ENCODE measurements around the gene NEDD1. TPM values are rescaled to one million over a fixed set of nuclear protein-coding genes. Genes with fewer than 3 reads are reported as not detected.

The NEDD1 gene
- total RNA-seq, 1 donor from 2014 or later = 16.3 TPM

DNA sequence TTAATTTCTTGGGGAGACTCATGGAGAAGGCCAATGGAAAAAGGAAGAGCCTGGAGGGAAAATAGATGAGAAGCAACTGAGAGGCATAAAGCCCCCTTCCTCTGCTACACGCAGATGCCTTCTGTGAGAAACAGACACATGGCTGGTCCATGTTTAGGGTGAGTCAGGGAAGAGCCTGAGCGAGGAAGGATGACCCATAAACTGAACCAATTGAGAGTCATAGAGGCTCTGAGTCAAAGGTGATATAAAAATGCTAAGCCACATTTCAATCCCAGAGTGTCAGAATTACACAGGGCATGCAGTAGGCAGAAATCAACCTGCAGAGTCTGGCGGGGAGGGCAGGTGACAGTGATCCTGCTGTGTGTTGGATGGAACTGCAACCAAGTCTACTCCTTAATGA lies 30.1 kb upstream of the NEDD1 start:
- intact Hi-C loops (cut with micrococcal nuclease) = no loop called here
- no peak for ATAC-seq (ENCODE audit: low read depth)
- Mint-ChIP-seq H3K36me3 (ENCODE audit: low read depth) (no peaks in the 10 kb centered on the region), H3K4me3 (no peak overlapping the region), H3K27ac (no peak overlapping the region), H3K9me3 (no peaks in the 10 kb centered on the region), H3K4me1 (no peaks in the 10 kb centered on the region), H3K27me3 (peaks cover 10% of the 10 kb centered on the region)
- TF ChIP-seq CTCF (IDR thresholded peaks at IDR 0.05) = no peak
- CTCF ChIA-PET = no interaction called here
- POLR2A ChIA-PET = no interaction called here
- no peak for DNase-seq

- DNase-seq (no peak), ATAC-seq (ENCODE audit: low read depth) (no peak)
- H3K27me3 Mint-ChIP-seq = peaks cover 10% of the 10 kb centered on the region
- no peak overlapping the region for H3K27ac Mint-ChIP-seq
- H3K4me3 Mint-ChIP-seq = no peak overlapping the region
- TF ChIP-seq CTCF (IDR thresholded peaks at IDR 0.05) = no peak
- ChIA-PET POLR2A (no interaction called here), CTCF (no interaction called here)
- no peaks in the 10 kb centered on the region for H3K9me3 Mint-ChIP-seq
- intact Hi-C loops (cut with micrococcal nuclease) = no loop called here
- H3K36me3 Mint-ChIP-seq (ENCODE audit: low read depth) = no peaks in the 10 kb centered on the region
- no peaks in the 10 kb centered on the region for H3K4me1 Mint-ChIP-seq
These were observed 28.4 kb upstream of the NEDD1 start for GRCh38 chr12:96878704-96879103.

GRCh38 chr12:96879301-96879700 lies 27.8 kb upstream of the NEDD1 start:
- H3K4me1 Mint-ChIP-seq = no peaks in the 10 kb centered on the region
- ChIA-PET CTCF (no interaction called here), POLR2A (no interaction called here)
- TF ChIP-seq CTCF (IDR thresholded peaks at IDR 0.05) = no peak
- H3K4me3 Mint-ChIP-seq = no peak overlapping the region
- H3K9me3 Mint-ChIP-seq = no peaks in the 10 kb centered on the region
- DNase-seq (no peak), ATAC-seq (ENCODE audit: low read depth) (no peak)
- no peak overlapping the region for H3K27ac Mint-ChIP-seq
- intact Hi-C loops (cut with micrococcal nuclease) = no loop called here
- H3K27me3 Mint-ChIP-seq = peaks cover 8% of the 10 kb centered on the region
- H3K36me3 Mint-ChIP-seq (ENCODE audit: low read depth) = no peaks in the 10 kb centered on the region

GRCh38 chr12:96880220-96880619 lies 26.8 kb upstream of the NEDD1 start:
- POLR2A ChIA-PET = no interaction called here
- no peak overlapping the region for H3K27ac Mint-ChIP-seq
- H3K9me3 Mint-ChIP-seq = no peaks in the 10 kb centered on the region
- intact Hi-C loops (cut with micrococcal nuclease) = no loop called here
- TF ChIP-seq CTCF (IDR thresholded peaks at IDR 0.05) = no peak
- DNase-seq (no peak), ATAC-seq (ENCODE audit: low read depth) (no peak)
- H3K27me3 Mint-ChIP-seq = peaks cover 8% of the 10 kb centered on the region
- no peaks in the 10 kb centered on the region for H3K4me1 Mint-ChIP-seq
- H3K36me3 Mint-ChIP-seq (ENCODE audit: low read depth) = no peaks in the 10 kb centered on the region
- no peak overlapping the region for H3K4me3 Mint-ChIP-seq
- CTCF ChIA-PET = no interaction called here

- DNase-seq = no peak
- no peak for TF ChIP-seq CTCF (IDR thresholded peaks at IDR 0.05)
- ChIA-PET POLR2A (no interaction called here), CTCF (no interaction called here)
- H3K27ac Mint-ChIP-seq = no peak overlapping the region
- intact Hi-C loops (cut with micrococcal nuclease) = no loop called here
- peaks cover 4% of the 10 kb centered on the region for H3K27me3 Mint-ChIP-seq
- no peaks in the 10 kb centered on the region for H3K36me3 Mint-ChIP-seq (ENCODE audit: low read depth)
- no peaks in the 10 kb centered on the region for H3K4me1 Mint-ChIP-seq
- no peak for ATAC-seq (ENCODE audit: low read depth)
- no peaks in the 10 kb centered on the region for H3K9me3 Mint-ChIP-seq
- no peak overlapping the region for H3K4me3 Mint-ChIP-seq
These were observed 25.4 kb upstream of the NEDD1 start for GRCh38 chr12:96881608-96882007.
